ENCODE measurements around the gene CBLC. TPM values are rescaled to one million over a fixed set of nuclear protein-coding genes. Genes with fewer than 3 reads are reported as not detected.

Gene CBLC
- total and polyA plus RNA-seq, 4 donors: 0.25 to 0.44 TPM; not detected in 2

DNA sequence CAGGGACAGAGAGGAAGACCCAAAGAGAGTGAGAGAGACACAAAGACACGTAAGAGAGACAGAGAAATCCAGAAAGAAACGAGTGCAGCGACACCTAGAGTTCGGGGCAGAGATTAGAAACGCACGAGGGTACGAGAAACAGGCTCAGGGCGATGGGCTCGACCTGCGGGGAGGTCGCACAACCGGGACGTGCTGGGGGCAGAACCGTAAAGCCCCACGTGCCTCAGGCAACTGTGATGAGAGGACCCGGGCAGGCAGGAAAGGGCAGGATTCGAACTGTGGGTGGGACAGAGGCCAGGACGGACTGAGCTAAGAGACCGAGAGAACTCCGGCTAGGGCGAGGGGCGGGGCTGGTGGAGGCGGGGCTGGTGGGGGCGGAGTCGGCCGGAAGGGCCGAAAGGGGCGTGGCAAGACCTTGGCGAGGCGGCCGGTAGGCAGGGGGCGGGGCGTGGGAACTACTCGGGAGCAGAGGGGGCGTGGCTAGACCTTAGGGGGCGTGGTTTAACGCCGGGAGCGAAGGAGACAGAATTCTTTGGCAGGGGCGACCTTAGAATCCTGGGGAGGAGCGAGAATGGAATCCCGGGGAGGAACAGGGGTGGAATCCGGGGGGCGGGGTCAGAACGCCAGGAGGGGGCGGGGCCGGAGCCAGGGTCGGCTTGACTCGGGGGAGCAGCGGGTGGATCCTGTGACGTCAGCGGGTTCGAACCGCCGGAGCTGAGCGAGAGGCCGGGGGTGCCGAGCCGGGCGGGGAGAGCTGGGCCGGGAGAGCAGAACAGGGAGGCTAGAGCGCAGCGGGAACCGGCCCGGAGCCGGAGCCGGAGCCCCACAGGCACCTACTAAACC, 68.1 kb downstream of the CBLC start, which contains the start of gene NECTIN2:
Gene NECTIN2 (plus strand): TSS at position 686 of the 843 bp plus-strand sequence. CDS start 229 bp downstream, outside the sequence.
- Histone ChIP-seq H3K9me3 (ENCODE audit: control insufficient read depth, insufficient read depth, low read length) (no peaks in the 10 kb centered on the region), H3K27ac (ENCODE audit: low read depth, low read length) (peak within 1 kb of the TSS; percentile 87), H3K36me3 (ENCODE audit: control insufficient read depth, insufficient read depth, low read length) (peaks cover 5% of the 10 kb centered on the region), H3K27me3 (ENCODE audit: control insufficient read depth, insufficient read depth, low read length) (no peaks in the 10 kb centered on the region), H3K4me1 (ENCODE audit: control insufficient read depth, insufficient read depth, low read length) (peaks cover 50% of the 10 kb centered on the region), H3K4me3 (ENCODE audit: low read depth, low read length) (peak within 1 kb of the TSS; percentile 73)
- WGBS (ENCODE audit: insufficient coverage): under 1% methylated on average over 67 of the region's 67 CpGs
- DNase-seq (ENCODE audit: low read depth in 4 of 6, low spot score in 6 of 6): peak in 5 of 6 donors; percentile 77 to 98 (median 90)

DNA sequence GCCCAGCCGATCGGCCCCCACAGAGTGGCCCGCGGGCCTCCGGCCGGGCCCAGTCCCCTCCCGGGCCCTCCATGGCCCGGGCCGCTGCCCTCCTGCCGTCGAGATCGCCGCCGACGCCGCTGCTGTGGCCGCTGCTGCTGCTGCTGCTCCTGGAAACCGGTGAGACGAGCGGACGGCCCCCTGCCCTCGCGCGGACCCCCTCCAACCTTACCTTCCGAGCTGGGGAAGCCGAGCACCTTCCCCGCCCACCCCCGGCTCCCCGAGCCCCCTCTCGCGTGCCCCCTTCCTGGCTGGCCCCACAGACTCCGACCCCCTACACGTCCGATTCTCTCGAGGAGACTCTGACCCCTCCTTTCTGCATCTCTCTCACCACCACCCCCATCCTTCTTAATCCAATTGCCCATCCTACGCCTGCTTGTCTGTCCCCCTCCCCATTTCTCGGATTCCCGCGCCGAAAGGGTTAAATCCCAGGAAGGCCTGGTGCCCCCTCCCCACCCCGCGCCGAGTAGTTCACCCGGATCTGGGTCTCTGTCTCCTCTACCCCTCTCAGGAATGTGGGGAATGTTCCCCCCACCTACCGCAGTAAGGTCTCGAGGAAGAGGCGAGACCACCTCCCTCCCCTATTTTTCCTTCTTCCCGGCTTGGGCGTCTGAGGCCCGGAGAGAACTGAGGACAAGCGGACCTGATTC, 68.9 kb downstream of the CBLC start:
- H3K9me3 ChIP-seq (ENCODE audit: control insufficient read depth, insufficient read depth, low read length): no peaks in the 10 kb centered on the region
- H3K4me1 ChIP-seq (ENCODE audit: control insufficient read depth, insufficient read depth, low read length): peaks cover 57% of the 10 kb centered on the region
- WGBS (ENCODE audit: insufficient coverage): under 1% methylated on average over 28 of the region's 51 CpGs
- no peaks in the 10 kb centered on the region for H3K27me3 ChIP-seq (ENCODE audit: control insufficient read depth, insufficient read depth, low read length)
- H3K4me3 ChIP-seq (ENCODE audit: low read depth, low read length): peak overlapping the region; percentile 73
- peaks cover 12% of the 10 kb centered on the region for H3K36me3 ChIP-seq (ENCODE audit: control insufficient read depth, insufficient read depth, low read length)
- DNase-seq (ENCODE audit: low read depth in 4 of 6, low spot score in 6 of 6): peak in 2 of 6 donors; percentile 73 to 74
- peak overlapping the region; percentile 87 for H3K27ac ChIP-seq (ENCODE audit: low read depth, low read length)

DNA sequence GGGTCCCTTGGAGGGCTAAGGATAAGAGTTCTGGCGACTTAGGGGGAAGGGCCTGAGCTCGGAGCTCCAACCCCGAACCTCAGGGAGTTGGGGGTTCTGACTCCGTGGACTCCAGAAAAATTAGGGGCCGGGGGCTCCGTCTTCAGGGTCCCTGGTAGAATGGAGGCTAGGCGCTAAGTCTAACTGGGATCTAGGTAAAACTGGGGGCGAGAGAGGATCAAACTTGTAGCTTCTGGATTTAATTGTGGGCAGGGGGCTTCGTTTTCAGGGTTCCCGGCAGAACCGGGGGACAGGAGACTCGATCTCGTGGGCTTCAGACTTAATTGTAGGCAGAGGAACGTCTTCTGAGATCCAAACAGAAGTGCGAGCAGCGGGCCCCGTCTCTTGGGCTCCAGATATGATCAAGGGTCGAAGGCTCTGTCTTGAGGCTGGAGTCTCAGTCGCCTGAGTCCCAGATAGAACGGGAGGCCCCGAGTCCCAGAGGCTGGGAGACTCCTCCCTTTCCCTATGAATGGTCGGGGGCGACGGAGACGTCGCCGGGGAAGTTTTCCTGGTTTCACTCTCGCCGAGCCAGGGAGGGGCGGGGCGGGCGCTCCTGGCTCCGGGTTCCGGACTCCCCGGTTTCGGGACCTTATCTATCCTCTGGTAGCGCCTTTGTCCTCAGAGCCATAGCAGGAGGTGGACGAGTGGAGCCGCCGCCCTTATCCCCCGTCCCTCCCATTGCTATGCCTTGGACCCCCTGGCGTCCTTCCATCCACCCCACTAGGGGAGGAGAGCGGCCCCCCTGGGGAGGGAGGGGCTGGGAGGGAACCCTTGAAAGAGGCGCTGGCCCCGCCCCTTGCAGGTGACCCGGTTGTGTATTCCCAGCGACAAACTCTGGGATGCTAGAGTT, 69.7 kb downstream of the CBLC start:
- Histone ChIP-seq H3K4me3 (ENCODE audit: low read depth, low read length) (peak overlapping the region; percentile 73), H3K27ac (ENCODE audit: low read depth, low read length) (peak overlapping the region; percentile 87), H3K4me1 (ENCODE audit: control insufficient read depth, insufficient read depth, low read length) (peaks cover 59% of the 10 kb centered on the region), H3K9me3 (ENCODE audit: control insufficient read depth, insufficient read depth, low read length) (no peaks in the 10 kb centered on the region), H3K36me3 (ENCODE audit: control insufficient read depth, insufficient read depth, low read length) (peaks cover 16% of the 10 kb centered on the region), H3K27me3 (ENCODE audit: control insufficient read depth, insufficient read depth, low read length) (no peaks in the 10 kb centered on the region)
- under 1% methylated on average over 44 of the region's 47 CpGs for WGBS (ENCODE audit: insufficient coverage)
- DNase-seq (ENCODE audit: low read depth in 4 of 6, low spot score in 6 of 6): peak in 2 of 6 donors; percentile 39 to 76

- H3K9me3 ChIP-seq (ENCODE audit: control insufficient read depth, insufficient read depth, low read length): no peaks in the 10 kb centered on the region
- 7% methylated on average over 19 of the region's 19 CpGs for WGBS (ENCODE audit: insufficient coverage)
- peak overlapping the region; percentile 73 for H3K4me3 ChIP-seq (ENCODE audit: low read depth, low read length)
- peak in 2 of 6 donors; percentile 25 to 54 for DNase-seq (ENCODE audit: low read depth in 4 of 6, low spot score in 6 of 6)
- peaks cover 18% of the 10 kb centered on the region for H3K36me3 ChIP-seq (ENCODE audit: control insufficient read depth, insufficient read depth, low read length)
- peak overlapping the region; percentile 87 for H3K27ac ChIP-seq (ENCODE audit: low read depth, low read length)
- no peaks in the 10 kb centered on the region for H3K27me3 ChIP-seq (ENCODE audit: control insufficient read depth, insufficient read depth, low read length)
- H3K4me1 ChIP-seq (ENCODE audit: control insufficient read depth, insufficient read depth, low read length): peaks cover 59% of the 10 kb centered on the region
Measured at GRCh38 chr19:44848036-44848811, 70.5 kb downstream of the CBLC start.

GRCh38 chr19:44848812-44849447, 71.2 kb downstream of the CBLC start:
- 12% methylated on average over 17 of the region's 18 CpGs for WGBS (ENCODE audit: insufficient coverage)
- Histone ChIP-seq H3K27ac (ENCODE audit: low read depth, low read length) (peak overlapping the region; percentile 87), H3K4me1 (ENCODE audit: control insufficient read depth, insufficient read depth, low read length) (peaks cover 59% of the 10 kb centered on the region), H3K4me3 (ENCODE audit: low read depth, low read length) (peak overlapping the region; percentile 73), H3K36me3 (ENCODE audit: control insufficient read depth, insufficient read depth, low read length) (peaks cover 22% of the 10 kb centered on the region), H3K9me3 (ENCODE audit: control insufficient read depth, insufficient read depth, low read length) (no peaks in the 10 kb centered on the region), H3K27me3 (ENCODE audit: control insufficient read depth, insufficient read depth, low read length) (no peaks in the 10 kb centered on the region)
- peak in 1 of 6 donors; percentile 14 for DNase-seq (ENCODE audit: low read depth in 4 of 6, low spot score in 6 of 6)

Small RNAs within 50 kb of the gene (small RNA-seq; reads per million reads assigned to genes)
- not detected for gene RF00156 (ENCODE audit: low replicate concordance)

Other genes starting within 250 kb of the CBLC start
- gene CEACAM20, start 248.2 kb upstream of the CBLC start, total RNA-seq: under 1 TPM in 1 of 2 donors, not detected in 1; 0.10 TPM
- gene CEACAM20, start 248.2 kb upstream of the CBLC start, polyA plus RNA-seq (ENCODE audit: insufficient read length in 2 of 2): not detected
- gene IGSF23, start 164.3 kb upstream of the CBLC start, total RNA-seq: not detected
- gene IGSF23, start 164.3 kb upstream of the CBLC start, polyA plus RNA-seq (ENCODE audit: insufficient read length in 2 of 2): not detected
- 10 to 100 TPM; 25.3 to 29.8 TPM for gene PVR, start 134.0 kb upstream of the CBLC start, total RNA-seq
- gene PVR, start 134.0 kb upstream of the CBLC start, polyA plus RNA-seq (ENCODE audit: insufficient read length in 2 of 2): 10 to 100 TPM; 25.7 to 26.3 TPM
- gene CEACAM19, start 106.4 kb upstream of the CBLC start, total RNA-seq: 1 to 10 TPM in 1 of 2 donors, under 1 TPM in 1; 0.79 to 4.1 TPM
- gene CEACAM19, start 106.4 kb upstream of the CBLC start, polyA plus RNA-seq (ENCODE audit: insufficient read length in 2 of 2): 10 to 100 TPM in 1 of 2 donors, 1 to 10 TPM in 1; 9.9 to 21.5 TPM
- not detected for gene CEACAM16, start 78.7 kb upstream of the CBLC start, total RNA-seq
- gene CEACAM16, start 78.7 kb upstream of the CBLC start, polyA plus RNA-seq (ENCODE audit: insufficient read length in 2 of 2): not detected
- gene BCL3, start 29.2 kb upstream of the CBLC start, total RNA-seq: 1 to 10 TPM; 1.6 to 2.2 TPM
- 1 to 10 TPM; 7.3 to 9.6 TPM for gene BCL3, start 29.2 kb upstream of the CBLC start, polyA plus RNA-seq (ENCODE audit: insufficient read length in 2 of 2)
- gene BCAM, start 31.2 kb downstream of the CBLC start, total RNA-seq: 10 to 100 TPM; 24.1 to 34.3 TPM
- 10 to 100 TPM; 30.1 to 43.8 TPM for gene BCAM, start 31.2 kb downstream of the CBLC start, polyA plus RNA-seq (ENCODE audit: insufficient read length in 2 of 2)
- 10 to 100 TPM; 29.8 to 85.0 TPM for gene NECTIN2, start 68.4 kb downstream of the CBLC start, total RNA-seq
- gene NECTIN2, start 68.4 kb downstream of the CBLC start, polyA plus RNA-seq (ENCODE audit: insufficient read length in 2 of 2): 10 to 100 TPM; 63.3 to 78.3 TPM
- gene TOMM40, start 113.4 kb downstream of the CBLC start, total RNA-seq: 10 to 100 TPM; 21.8 to 34.5 TPM
- gene TOMM40, start 113.4 kb downstream of the CBLC start, polyA plus RNA-seq (ENCODE audit: insufficient read length in 2 of 2): 10 to 100 TPM; 61.4 to 66.1 TPM
- 100 to 1,000 TPM; 317 to 945 TPM for gene APOE, start 127.9 kb downstream of the CBLC start, total RNA-seq
- gene APOE, start 127.9 kb downstream of the CBLC start, polyA plus RNA-seq (ENCODE audit: insufficient read length in 2 of 2): 100 to 1,000 TPM; 735 to 762 TPM
- gene APOC1, start 136.7 kb downstream of the CBLC start, total RNA-seq: 10 to 100 TPM; 28.3 to 93.9 TPM
- gene APOC1, start 136.7 kb downstream of the CBLC start, polyA plus RNA-seq (ENCODE audit: insufficient read length in 2 of 2): 100 to 1,000 TPM; 101 to 103 TPM
- gene APOC4, start 164.3 kb downstream of the CBLC start, total RNA-seq: under 1 TPM in 1 of 2 donors, not detected in 1; 0.22 TPM
- gene APOC4, start 164.3 kb downstream of the CBLC start, polyA plus RNA-seq (ENCODE audit: insufficient read length in 2 of 2): not detected
- 10 to 100 TPM; 10.1 to 14.8 TPM for gene APOC2, start 168.2 kb downstream of the CBLC start, total RNA-seq
- gene APOC2, start 168.2 kb downstream of the CBLC start, polyA plus RNA-seq (ENCODE audit: insufficient read length in 2 of 2): 10 to 100 TPM; 26.9 to 35.8 TPM
- 10 to 100 TPM; 53.9 to 64.3 TPM for gene CLPTM1, start 177.5 kb downstream of the CBLC start, total RNA-seq
- gene CLPTM1, start 177.5 kb downstream of the CBLC start, polyA plus RNA-seq (ENCODE audit: insufficient read length in 2 of 2): 100 to 1,000 TPM; 157 to 158 TPM
- gene RELB, start 223.6 kb downstream of the CBLC start, total RNA-seq: 1 to 10 TPM; 2.4 to 2.9 TPM
- 1 to 10 TPM; 3.9 to 4.0 TPM for gene RELB, start 223.6 kb downstream of the CBLC start, polyA plus RNA-seq (ENCODE audit: insufficient read length in 2 of 2)

Data from spinal cord (tissue), 10 donors.